ENCODE results near the gene LRP1B.
"Not testable (repeated sequence)": the region's sequence is repeated elsewhere in the genome, so short reads cannot be mapped to it uniquely, and the experiment has no call there.

LRP1B gene

GRCh38 chr2:140601801-140602200 lies 1529.0 kb downstream of the LRP1B start:
- DNase-seq (ENCODE audit: low read depth), result no peak

GRCh38 chr2:140601342-140601741 lies 1529.5 kb downstream of the LRP1B start:
- no peak for DNase-seq (ENCODE audit: low read depth)

- DNase-seq (ENCODE audit: low read depth), result peak; percentile 12
These were observed 1530.7 kb downstream of the LRP1B start for GRCh38 chr2:140600116-140600515.

- no peak for DNase-seq (ENCODE audit: low read depth)
These were observed 1533.0 kb downstream of the LRP1B start for GRCh38 chr2:140597836-140598235.

GRCh38 chr2:140597205-140597604 lies 1533.6 kb downstream of the LRP1B start:
- DNase-seq (ENCODE audit: low read depth), result no peak

- no peak for DNase-seq (ENCODE audit: low read depth)
These were observed 1534.4 kb downstream of the LRP1B start for GRCh38 chr2:140596447-140596846.

GRCh38 chr2:140595107-140595506 lies 1535.7 kb downstream of the LRP1B start:
- no peak for DNase-seq (ENCODE audit: low read depth)

- no peak for DNase-seq (ENCODE audit: low read depth)
These were observed 1537.7 kb downstream of the LRP1B start for GRCh38 chr2:140593132-140593531.

GRCh38 chr2:140589696-140590095 lies 1541.1 kb downstream of the LRP1B start:
- no peak for DNase-seq (ENCODE audit: low read depth)

- DNase-seq (ENCODE audit: low read depth), result no peak
These were observed 1541.5 kb downstream of the LRP1B start for GRCh38 chr2:140589273-140589672.

- peak; percentile 32 for DNase-seq (ENCODE audit: low read depth)
These were observed 1544.4 kb downstream of the LRP1B start for GRCh38 chr2:140586379-140586778.

- no peak for DNase-seq (ENCODE audit: low read depth)
These were observed 1545.8 kb downstream of the LRP1B start for GRCh38 chr2:140585016-140585415.

- DNase-seq (ENCODE audit: low read depth), result no peak
These were observed 1546.3 kb downstream of the LRP1B start for GRCh38 chr2:140584471-140584870.

- no peak for DNase-seq (ENCODE audit: low read depth)
These were observed 1550.2 kb downstream of the LRP1B start for GRCh38 chr2:140580532-140581151.

- DNase-seq (ENCODE audit: low read depth), result no peak
These were observed 1553.4 kb downstream of the LRP1B start for GRCh38 chr2:140577453-140577852.

GRCh38 chr2:140567734-140568133 lies 1563.1 kb downstream of the LRP1B start:
- DNase-seq (ENCODE audit: low read depth), result no peak

GRCh38 chr2:140565756-140566155 lies 1565.1 kb downstream of the LRP1B start:
- no peak for DNase-seq (ENCODE audit: low read depth)

- DNase-seq (ENCODE audit: low read depth), result no peak
These were observed 1575.1 kb downstream of the LRP1B start for GRCh38 chr2:140555701-140556100.

GRCh38 chr2:140552634-140553033 lies 1578.2 kb downstream of the LRP1B start:
- no peak for DNase-seq (ENCODE audit: low read depth)

- DNase-seq (ENCODE audit: low read depth), result no peak
These were observed 1579.5 kb downstream of the LRP1B start for GRCh38 chr2:140551287-140551686.

GRCh38 chr2:140550821-140551220 lies 1580.0 kb downstream of the LRP1B start:
- no peak for DNase-seq (ENCODE audit: low read depth)

GRCh38 chr2:140544769-140545168 lies 1586.0 kb downstream of the LRP1B start:
- not testable (repeated sequence) for DNase-seq (ENCODE audit: low read depth)

GRCh38 chr2:140542627-140543026 lies 1588.2 kb downstream of the LRP1B start:
- no peak for DNase-seq (ENCODE audit: low read depth)

GRCh38 chr2:140539242-140539875 lies 1591.5 kb downstream of the LRP1B start:
- DNase-seq (ENCODE audit: low read depth), result no peak

Data from EH (cell line).